CD4-positive, alpha-beta memory T cell (primary cell): ENCODE results near the gene ITGA1. TPM values are rescaled to one million over a fixed set of nuclear protein-coding genes. Genes with fewer than 3 reads are reported as not detected.
A peak's percentile ranks its signal among the peaks of the same experiment; 100 is the strongest.

Experiments used
- CTCF ChIA-PET: fragments of 350-600 bp; sonication (Branson Sonifier 250); formaldehyde crosslinking; loops from one replicate; lab custom pipeline; 2021; ENCODE audit warnings: inconsistent platforms; ENCODE audit not compliant: partially characterized antibody; lab: Charles Lee
- POLR2A ChIA-PET: fragments of 350-600 bp; sonication (Branson Sonifier 250); formaldehyde crosslinking; loops from one replicate; lab custom pipeline; 2021; ENCODE audit not compliant: partially characterized antibody; lab: Charles Lee
- DNase-seq, 5 donors: peaks; one replicate each; pipeline versions ENCODE4 v3.0.0 to v3.0.0-alpha.2; 2020 to 2022; ENCODE audit warnings: mixed read lengths in 1 of 5
- H3K27ac ChIP-seq: one replicate; pipeline ENCODE4 v1.7.0; 2013; ENCODE audit warnings: low read depth, low read length
- H3K27me3 ChIP-seq: 2 replicates; pipeline ENCODE4 v1.7.0; 2013; ENCODE audit warnings: mild to moderate bottlenecking, low read length, moderate library complexity; ENCODE audit not compliant: insufficient read depth
- H3K36me3 ChIP-seq: 2 replicates; pipeline ENCODE4 v1.7.0; 2013; ENCODE audit warnings: mild to moderate bottlenecking, low read length, moderate library complexity; ENCODE audit not compliant: insufficient read depth
- H3K4me1 ChIP-seq: 2 replicates; pipeline ENCODE4 v1.7.0; 2013; ENCODE audit warnings: mild to moderate bottlenecking, low read length, moderate library complexity; ENCODE audit not compliant: insufficient read depth
- H3K4me3 ChIP-seq, 2 donors: one replicate each; pipeline ENCODE4 v1.7.0; 2013; ENCODE audit warnings: low read length in 2 of 2, mild to moderate bottlenecking in 1 of 2
- H3K9me3 ChIP-seq, 2 donors: one replicate each; pipeline ENCODE4 v1.7.0; 2013; ENCODE audit warnings: low read length in 2 of 2, control low read depth in 1 of 2; ENCODE audit not compliant: control insufficient read depth in 1 of 2
- H3K27ac Mint-ChIP-seq, 7 donors: one replicate each; pipeline ENCODE4 v1.8.0; 2020 to 2021; ENCODE audit warnings: mixed read lengths in 7 of 7, mild to moderate bottlenecking in 6 of 7, inconsistent platforms in 3 of 7, moderate library complexity in 3 of 7
- H3K27me3 Mint-ChIP-seq, 2 donors: one replicate each; pipeline ENCODE4 v1.8.0; 2020 to 2021; ENCODE audit warnings: mixed read lengths in 2 of 2
- H3K36me3 Mint-ChIP-seq, 2 donors: one replicate each; pipeline ENCODE4 v1.8.0; 2020 to 2021; ENCODE audit warnings: mixed read lengths in 2 of 2, inconsistent platforms in 1 of 2, mild to moderate bottlenecking in 1 of 2
- H3K4me1 Mint-ChIP-seq, 4 donors: one replicate each; pipeline ENCODE4 v1.8.0; 2020 to 2021; ENCODE audit warnings: mixed read lengths in 4 of 4, mild to moderate bottlenecking in 1 of 4
- H3K4me3 Mint-ChIP-seq, 8 donors: one replicate each; pipeline ENCODE4 v1.8.0; 2020 to 2021; ENCODE audit warnings: mixed read lengths in 8 of 8, mild to moderate bottlenecking in 7 of 8, moderate library complexity in 6 of 8, inconsistent platforms in 3 of 8
- H3K9me3 Mint-ChIP-seq, 8 donors: one replicate each; pipeline ENCODE4 v1.8.0; 2020 to 2021; ENCODE audit warnings: mixed read lengths in 8 of 8, mild to moderate bottlenecking in 5 of 8, inconsistent platforms in 3 of 8, moderate library complexity in 1 of 8
- intact Hi-C: fragments of 100-400 bp; cut with micrococcal nuclease; formaldehyde crosslinking; loops from one replicate; pipeline ENCODE4 v1.15.1; 2023
- polyA plus RNA-seq, 2 donors: library from polyadenylated mRNA; unstranded; fragments of 300-500 nt; fragmentation: Illumina TruSeq; gene quantifications; one replicate each; pipeline ENCODE4 v1.2.3, GENCODE V29; 2021
- total RNA-seq, 2 experiments: library from RNA; stranded (reverse); gene quantifications; one replicate each; pipeline ENCODE4 v1.2.3, GENCODE V29; 2021

ITGA1 gene
- total and polyA plus RNA-seq, 4 experiments from 2014 or later: 1.9 to 5.8 (median 4.8) TPM

- no peak for DNase-seq
- H3K4me1 Mint-ChIP-seq: no peaks in the 10 kb centered on the region
- intact Hi-C loops: no loop called here
- Histone ChIP-seq H3K36me3 (no peaks in the 10 kb centered on the region), H3K9me3 (no peaks in the 10 kb centered on the region), H3K27ac (no peak overlapping the region), H3K4me3 (no peak overlapping the region), H3K4me1 (no peaks in the 10 kb centered on the region), H3K27me3 (no peaks in the 10 kb centered on the region)
- ChIA-PET CTCF (interaction anchor here (0.9 to 1.3 kb wide), 2 partner anchors 16 to 193 kb away, joined by 3 read pairs; no protein-coding TSS in a partner anchor), POLR2A (no interaction called here)
- H3K36me3 Mint-ChIP-seq: peaks cover 1 to 7% of the 10 kb centered on the region in 2 donors
- H3K9me3 Mint-ChIP-seq: no peaks in the 10 kb centered on the region
- H3K27ac Mint-ChIP-seq: no peak overlapping the region
- no peak overlapping the region for H3K4me3 Mint-ChIP-seq
- H3K27me3 Mint-ChIP-seq: peaks cover 0 to 2% of the 10 kb centered on the region in 2 donors
Observed at GRCh38 chr5:52884453-52884852, 96.7 kb downstream of the ITGA1 start.

DNA sequence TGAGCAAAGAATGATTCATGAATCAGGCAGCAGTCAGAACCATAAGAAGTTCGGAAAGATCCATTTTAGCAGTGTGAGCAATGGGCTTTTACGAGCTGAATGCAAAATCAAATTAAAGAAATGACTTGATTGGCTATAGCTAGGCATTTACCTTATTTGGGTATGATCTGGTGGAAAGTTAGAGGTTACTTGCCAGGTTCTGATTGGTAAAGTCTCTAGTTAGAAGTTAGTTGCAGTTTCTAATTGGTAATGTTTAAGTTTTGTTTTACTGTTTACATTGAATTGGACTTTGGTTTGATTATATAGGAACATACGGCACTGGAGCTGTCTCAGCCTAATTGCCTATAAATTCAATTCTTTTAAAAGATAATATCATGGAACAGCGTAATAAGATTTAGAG, 97.9 kb downstream of the ITGA1 start:
- Mint-ChIP-seq H3K27me3 (peaks cover 0 to 2% of the 10 kb centered on the region in 2 donors), H3K36me3 (peaks cover 1 to 7% of the 10 kb centered on the region in 2 donors), H3K4me3 (no peak overlapping the region), H3K27ac (peak overlapping the region in 1 of 7 donors; percentile 32), H3K4me1 (no peaks in the 10 kb centered on the region), H3K9me3 (no peaks in the 10 kb centered on the region)
- Histone ChIP-seq H3K9me3 (no peaks in the 10 kb centered on the region), H3K36me3 (no peaks in the 10 kb centered on the region), H3K4me3 (no peak overlapping the region), H3K4me1 (no peaks in the 10 kb centered on the region), H3K27me3 (no peaks in the 10 kb centered on the region), H3K27ac (no peak overlapping the region)
- POLR2A ChIA-PET: no interaction called here
- DNase-seq: no peak
- CTCF ChIA-PET: interaction anchor here (0.9 kb wide), 1 partner anchor 18 kb away, joined by 3 read pairs; no protein-coding TSS in a partner anchor
- intact Hi-C loops: no loop called here

DNA sequence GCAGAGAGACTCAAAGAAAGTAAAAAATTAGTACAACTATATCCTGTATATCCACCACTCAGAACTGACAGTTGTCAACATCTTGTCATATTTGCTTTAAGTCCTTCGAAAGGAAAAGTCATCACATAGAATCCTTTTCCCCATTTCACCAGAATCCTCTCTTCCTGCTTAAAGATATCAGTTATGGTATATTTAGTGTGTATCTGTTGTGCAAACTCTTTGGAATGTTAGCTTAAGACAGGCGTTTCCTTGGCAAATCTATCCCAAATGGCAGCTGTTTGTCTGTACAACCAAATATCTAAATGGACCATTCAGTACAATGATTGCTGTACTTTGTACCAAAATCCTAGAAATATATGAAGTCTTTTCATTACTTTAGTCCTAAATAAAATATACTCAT, 98.5 kb downstream of the ITGA1 start:
- Mint-ChIP-seq H3K4me1 (no peaks in the 10 kb centered on the region), H3K36me3 (peaks cover 1 to 7% of the 10 kb centered on the region in 2 donors), H3K27ac (no peak overlapping the region), H3K9me3 (no peaks in the 10 kb centered on the region), H3K27me3 (peaks cover 0 to 2% of the 10 kb centered on the region in 2 donors), H3K4me3 (no peak overlapping the region)
- Histone ChIP-seq H3K4me3 (no peak overlapping the region), H3K4me1 (no peaks in the 10 kb centered on the region), H3K27ac (no peak overlapping the region), H3K27me3 (no peaks in the 10 kb centered on the region), H3K36me3 (no peaks in the 10 kb centered on the region), H3K9me3 (no peaks in the 10 kb centered on the region)
- no peak for DNase-seq
- ChIA-PET CTCF (no interaction called here), POLR2A (no interaction called here)
- intact Hi-C loops: no loop called here

- H3K36me3 ChIP-seq: no peaks in the 10 kb centered on the region
- H3K9me3 Mint-ChIP-seq: no peaks in the 10 kb centered on the region
- H3K27ac Mint-ChIP-seq: no peak overlapping the region
- no peak overlapping the region for H3K4me3 Mint-ChIP-seq
- no peak overlapping the region for H3K27ac ChIP-seq
- H3K4me3 ChIP-seq: no peak overlapping the region
- H3K36me3 Mint-ChIP-seq: peaks cover 1 to 7% of the 10 kb centered on the region in 2 donors
- DNase-seq: no peak
- H3K9me3 ChIP-seq: no peaks in the 10 kb centered on the region
- H3K4me1 ChIP-seq: no peaks in the 10 kb centered on the region
- ChIA-PET CTCF (no interaction called here), POLR2A (no interaction called here)
- no peaks in the 10 kb centered on the region for H3K4me1 Mint-ChIP-seq
- H3K27me3 Mint-ChIP-seq: peaks cover 0 to 2% of the 10 kb centered on the region in 2 donors
- H3K27me3 ChIP-seq: no peaks in the 10 kb centered on the region
- intact Hi-C loops: no loop called here
Observed at GRCh38 chr5:52887066-52887465, 99.3 kb downstream of the ITGA1 start.

GRCh38 chr5:52888363-52888762, 100.6 kb downstream of the ITGA1 start:
- H3K4me1 Mint-ChIP-seq: no peaks in the 10 kb centered on the region
- POLR2A ChIA-PET: no interaction called here
- peak overlapping the region in 1 of 7 donors; percentile 62 for H3K27ac Mint-ChIP-seq
- H3K27me3 Mint-ChIP-seq: peaks cover 0 to 2% of the 10 kb centered on the region in 2 donors
- no peaks in the 10 kb centered on the region for H3K36me3 ChIP-seq
- no peaks in the 10 kb centered on the region for H3K27me3 ChIP-seq
- H3K9me3 ChIP-seq: no peaks in the 10 kb centered on the region
- H3K9me3 Mint-ChIP-seq: no peaks in the 10 kb centered on the region
- H3K36me3 Mint-ChIP-seq: peaks cover 1 to 7% of the 10 kb centered on the region in 2 donors
- CTCF ChIA-PET: interaction anchor here (2.2 kb wide), 1 partner anchor 27 kb away, joined by 7 read pairs; no protein-coding TSS in a partner anchor
- no peak overlapping the region for H3K4me3 Mint-ChIP-seq
- no peak for DNase-seq
- H3K4me1 ChIP-seq: no peaks in the 10 kb centered on the region
- intact Hi-C loops: no loop called here
- H3K4me3 ChIP-seq: no peak overlapping the region
- no peak overlapping the region for H3K27ac ChIP-seq

DNA sequence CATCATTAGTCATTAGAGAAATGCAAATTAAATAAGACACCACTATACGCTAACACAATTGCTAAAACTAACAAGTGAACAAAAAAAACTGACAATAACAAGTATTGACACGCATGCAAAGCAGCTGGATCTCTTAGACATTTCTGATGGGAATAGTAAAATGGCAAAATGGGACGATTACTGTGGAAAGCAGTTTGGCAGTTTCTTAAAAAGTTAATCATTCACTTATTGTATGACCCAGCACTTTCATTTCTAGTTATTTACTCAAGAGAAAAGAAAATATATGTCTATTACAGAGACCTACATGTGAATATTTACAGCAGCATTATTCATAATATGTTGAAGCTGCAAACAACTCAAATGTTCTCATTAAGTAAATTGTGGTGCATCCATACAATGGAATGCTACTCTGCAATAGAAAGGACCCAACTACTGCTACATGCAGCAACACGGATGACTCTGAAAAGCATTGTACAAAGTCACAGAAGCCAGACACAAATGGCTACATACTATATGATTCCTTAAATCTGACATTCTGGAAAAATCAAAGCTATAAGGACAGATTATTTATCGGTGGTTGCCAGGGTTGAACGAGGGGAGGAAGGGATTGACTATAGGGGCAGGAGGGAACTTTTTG, 104.6 kb downstream of the ITGA1 start:
- H3K4me3 ChIP-seq: no peak overlapping the region
- DNase-seq: no peak
- H3K4me1 ChIP-seq: no peaks in the 10 kb centered on the region
- POLR2A ChIA-PET: no interaction called here
- no peak overlapping the region for H3K4me3 Mint-ChIP-seq
- H3K36me3 Mint-ChIP-seq: peaks cover 1 to 7% of the 10 kb centered on the region in 2 donors
- H3K4me1 Mint-ChIP-seq: peaks cover 0 to 6% (median 4%) of the 10 kb centered on the region in 4 donors
- H3K27ac ChIP-seq: no peak overlapping the region
- H3K9me3 Mint-ChIP-seq: no peaks in the 10 kb centered on the region
- no peaks in the 10 kb centered on the region for H3K27me3 ChIP-seq
- CTCF ChIA-PET: interaction anchor here (1.7 kb wide), 1 partner anchor 23 kb away, joined by 3 read pairs; no protein-coding TSS in a partner anchor
- intact Hi-C loops: no loop called here
- no peaks in the 10 kb centered on the region for H3K27me3 Mint-ChIP-seq
- no peaks in the 10 kb centered on the region for H3K36me3 ChIP-seq
- no peak overlapping the region for H3K27ac Mint-ChIP-seq
- no peaks in the 10 kb centered on the region for H3K9me3 ChIP-seq

DNA sequence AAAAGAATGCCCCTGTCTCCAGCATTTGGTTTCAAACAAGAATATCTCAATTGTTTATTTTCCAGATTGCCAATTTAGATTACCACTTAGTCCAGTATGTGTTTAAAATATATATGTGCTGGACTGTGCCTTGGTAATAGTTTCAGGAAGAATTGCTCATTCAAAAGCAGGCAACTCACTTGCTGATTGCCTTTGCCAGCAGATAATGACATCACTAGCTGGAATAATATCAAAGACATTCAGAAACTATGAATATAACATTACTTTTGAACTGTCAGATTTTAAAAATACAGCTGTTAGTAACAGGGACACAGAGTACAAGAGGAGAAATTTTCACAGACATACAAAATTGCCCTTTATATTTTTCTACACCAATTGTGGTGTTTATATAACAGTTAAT, 105.4 kb downstream of the ITGA1 start:
- ChIA-PET POLR2A (no interaction called here), CTCF (interaction anchor here (0.7 kb wide), 1 partner anchor 15 kb away, joined by 4 read pairs; no protein-coding TSS in a partner anchor)
- intact Hi-C loops: no loop called here
- H3K9me3 Mint-ChIP-seq: no peaks in the 10 kb centered on the region
- no peak overlapping the region for H3K4me3 Mint-ChIP-seq
- peaks cover 0 to 1% of the 10 kb centered on the region in 2 donors for H3K36me3 Mint-ChIP-seq
- H3K27ac ChIP-seq: no peak overlapping the region
- no peak for DNase-seq
- no peaks in the 10 kb centered on the region for H3K36me3 ChIP-seq
- H3K27me3 Mint-ChIP-seq: no peaks in the 10 kb centered on the region
- peaks cover 0 to 6% (median 4%) of the 10 kb centered on the region in 4 donors for H3K4me1 Mint-ChIP-seq
- H3K9me3 ChIP-seq: no peaks in the 10 kb centered on the region
- no peaks in the 10 kb centered on the region for H3K4me1 ChIP-seq
- no peaks in the 10 kb centered on the region for H3K27me3 ChIP-seq
- no peak overlapping the region for H3K4me3 ChIP-seq
- no peak overlapping the region for H3K27ac Mint-ChIP-seq
